Endothelial cell of umbilical vein (primary cell): ENCODE measurements around the gene TIPARP. TPM values are rescaled to one million over a fixed set of nuclear protein-coding genes. Genes with fewer than 3 reads are reported as not detected.

Source experiments
- BruUV-seq: library from RNA; stranded (reverse); fragments of 400-500 nt; replicated peaks from 2 replicates; lab custom pipeline; 2021; lab: Mats Ljungman, UMichigan
- CTCF ChIA-PET: fragments of 300-600, 350-600 bp; sonication (Branson Sonifier 250); formaldehyde crosslinking; loops from one replicate; lab custom pipeline; 2021; ENCODE audit warnings: antibody characterized with exemption, inconsistent platforms; lab: Charles Lee
- POLR2A ChIA-PET: fragments of 300-600, 350-600 bp; sonication (Branson Sonifier 250); formaldehyde crosslinking; loops from one replicate; lab custom pipeline; 2021; ENCODE audit warnings: antibody characterized with exemption, inconsistent platforms; lab: Charles Lee
- DNase-seq: peaks from one replicate; pipeline ENCODE4 v3.0.0-alpha.2; 2011; ENCODE audit warnings: low read depth, low spot score
- FAIRE-seq: peaks from 2 replicates; lab custom pipeline; 2011; peaks lifted over from hg19 to GRCh38; lab: Jason Lieb, UNC
- H2AFZ ChIP-seq: 2 replicates; pipeline ENCODE4 v1.6.0; 2012; ENCODE audit warnings: low read depth, low read length, control low read depth, inconsistent platforms
- H3K27ac ChIP-seq: 2 replicates; pipeline ENCODE4 v1.5.1; 2011; ENCODE audit warnings: low read depth, mild to moderate bottlenecking, control low read depth, low read length, moderate library complexity; ENCODE audit not compliant: insufficient read depth
- H3K27me3 ChIP-seq, 2 experiments: 2 replicates each; pipeline versions ENCODE4 v1.6.0 to v1.6.1; 2011; ENCODE audit warnings: low read length in 2 of 2, mixed read lengths in 1 of 2; ENCODE audit not compliant: control insufficient read depth in 2 of 2, insufficient read depth in 2 of 2
- H3K36me3 ChIP-seq, 2 experiments: 2 replicates in 1 of 2; 3 replicates in 1 of 2; pipeline ENCODE4 v1.5.1; 2011; ENCODE audit warnings: low read length in 2 of 2, mild to moderate bottlenecking in 1 of 2, moderate library complexity in 1 of 2; ENCODE audit not compliant: control insufficient read depth in 2 of 2, insufficient read depth in 2 of 2; ENCODE audit errors: extremely low read depth in 1 of 2
- H3K4me1 ChIP-seq: 3 replicates; pipeline ENCODE4 v1.5.1; 2011; ENCODE audit warnings: mild to moderate bottlenecking, low read length; ENCODE audit not compliant: control insufficient read depth, insufficient read depth; ENCODE audit errors: extremely low read depth
- H3K4me2 ChIP-seq: 2 replicates; pipeline ENCODE4 v1.6.1; 2011; ENCODE audit warnings: low read length, control low read depth, mixed read lengths; ENCODE audit not compliant: insufficient read depth
- H3K4me3 ChIP-seq, 3 experiments: fragments of 200-600 bp in 1 of 3; sonication (generic), shearing (Covaris generic) in 1 of 3; replicated peaks in 1 of 3; 2 replicates each; pipeline ENCODE4 v1.5.1; 2011 to 2016; ENCODE audit warnings: control low read depth in 3 of 3, low read length in 3 of 3, mild to moderate bottlenecking in 2 of 3, inconsistent platforms in 1 of 3, low read depth in 1 of 3, moderate library complexity in 1 of 3; ENCODE audit not compliant: insufficient read depth in 1 of 3
- H3K79me2 ChIP-seq: 2 replicates; pipeline ENCODE4 v1.6.0; 2012; ENCODE audit warnings: low read length, inconsistent platforms; ENCODE audit not compliant: control insufficient read depth, insufficient read depth
- H3K9ac ChIP-seq: replicated peaks from 2 replicates; pipeline ENCODE3; 2011; ENCODE audit warnings: low read length, control low read depth; ENCODE audit not compliant: insufficient read depth; ENCODE audit errors: extremely low read depth
- H3K9me1 ChIP-seq: replicated peaks from 3 replicates; pipeline ENCODE4 v1.6.0; 2011; ENCODE audit warnings: mild to moderate bottlenecking, low read length; ENCODE audit not compliant: control insufficient read depth, insufficient read depth; ENCODE audit errors: extremely low read depth
- H3K9me3 ChIP-seq: replicated peaks from 2 replicates; pipeline ENCODE4 v1.5.1; 2012; ENCODE audit warnings: low read length, inconsistent platforms; ENCODE audit not compliant: control insufficient read depth, insufficient read depth
- H4K20me1 ChIP-seq: replicated peaks from 2 replicates; pipeline ENCODE3; 2011; ENCODE audit warnings: mild to moderate bottlenecking, low read length; ENCODE audit not compliant: control insufficient read depth, insufficient read depth; ENCODE audit errors: extremely low read depth
- CTCF ChIP-seq, 2 donors: IDR thresholded peaks; 1 replicate in 1 of 2; 2 replicates in 1 of 2; pipeline ENCODE4 v1.5.1; 2011; ENCODE audit warnings: low read length in 2 of 2, mild to moderate bottlenecking in 2 of 2, moderate library complexity in 2 of 2, control low read depth in 1 of 2, inconsistent platforms in 1 of 2, low read depth in 1 of 2; ENCODE audit not compliant: insufficient read depth in 1 of 2; ENCODE audit errors: extremely low read depth in 1 of 2
- EZH2 ChIP-seq: IDR thresholded peaks from 2 replicates; pipeline ENCODE4 v1.6.1; 2012; ENCODE audit warnings: borderline replicate concordance, low read depth, mild to moderate bottlenecking, moderate library complexity, low read length, inconsistent platforms; ENCODE audit not compliant: severe bottlenecking
- FOS ChIP-seq: IDR thresholded peaks from 2 replicates; pipeline ENCODE4 v1.6.1; 2011; ENCODE audit warnings: mild to moderate bottlenecking, low read length, moderate library complexity, borderline replicate concordance; ENCODE audit not compliant: insufficient read depth
- GATA2 ChIP-seq: IDR thresholded peaks from 2 replicates; pipeline ENCODE4 v1.7.0; 2011; ENCODE audit warnings: low read depth, mild to moderate bottlenecking, moderate library complexity, mixed read lengths, low read length; ENCODE audit not compliant: insufficient read length, insufficient read depth
- JUN ChIP-seq: IDR thresholded peaks from 2 replicates; pipeline ENCODE4 v1.6.1; 2011; ENCODE audit warnings: borderline replicate concordance, low read depth; ENCODE audit not compliant: insufficient read length, insufficient read depth
- MAX ChIP-seq: IDR thresholded peaks from 2 replicates; pipeline ENCODE4 v1.6.1; 2011; ENCODE audit not compliant: insufficient read depth, insufficient read length
- MYC ChIP-seq: IDR thresholded peaks from one replicate; pipeline ENCODE4 v1.6.1; 2011; ENCODE audit warnings: mild to moderate bottlenecking, low read depth, low read length
- POLR2A ChIP-seq: IDR thresholded peaks from 2 replicates; pipeline ENCODE4 v1.6.1; 2012; ENCODE audit warnings: low read depth, mild to moderate bottlenecking, control low read depth, low read length
- POLR2AphosphoS5 ChIP-seq: IDR thresholded peaks from 2 replicates; pipeline ENCODE4 v1.6.1; 2012; ENCODE audit warnings: low read depth, mild to moderate bottlenecking, control low read depth, low read length, moderate library complexity; ENCODE audit not compliant: insufficient read depth
- dilution Hi-C: fragments of 300-500 bp; cut with MboI; formaldehyde crosslinking; loops from one replicate; pipeline ENCODE4 v1.15.0; 2019; ENCODE audit warnings: low sequenced_read_pairs; ENCODE audit not compliant: extremely low pct_ligation_motif_present
- intact Hi-C: fragments of 100-400 bp; cut with micrococcal nuclease; formaldehyde crosslinking; loops from one replicate; pipeline ENCODE4 v1.10.0; 2022
- polyA plus RNA-seq, 4 experiments: library from polyadenylated mRNA; depleted of rRNA in 3 of 4; stranded (reverse) in 3 of 4; unstranded in 1 of 4; fragments of >200 nt; gene quantifications; 2 replicates each; pipeline versions ENCODE4 v1.2.1 to v1.2.3, GENCODE V29; 2011 to 2012; ENCODE audit warnings: missing spikeins in 1 of 4
- total RNA-seq: library from RNA; stranded (reverse); gene quantifications from 2 replicates; pipeline ENCODE4 v1.2.3, GENCODE V29; 2021

The TIPARP gene
- total and polyA plus RNA-seq, 2 donors (not counting 3 experiments of a cell fraction or from before 2014, with no cell fraction given): 9.1 to 21.2 TPM

GRCh38 chr3:156682501-156682900, 8.1 kb downstream of the TIPARP start:
- Histone ChIP-seq H3K4me1 (peaks cover 64% of the 10 kb centered on the region), H3K27ac (no peak overlapping the region), H2AFZ (no peak overlapping the region), H3K36me3 (peaks cover 6 to 28% of the 10 kb centered on the region in 2 experiments), H3K27me3 (no peaks in the 10 kb centered on the region), H3K9me1 (no peaks in the 10 kb centered on the region), H3K9ac (no peak overlapping the region), H4K20me1 (peaks cover 13% of the 10 kb centered on the region), H3K79me2 (peaks cover 100% of the 10 kb centered on the region), H3K4me2 (peak overlapping the region; percentile 34), H3K4me3 (no peak overlapping the region), H3K9me3 (no peaks in the 10 kb centered on the region)
- BruUV-seq: no TSS peak
- ChIA-PET CTCF (interaction anchor here (0.7 to 1.7 kb wide), 5 partner anchors 8 to 532 kb away, joined by 3 to 13 read pairs (median 4); partner anchors contain the start of gene TIPARP), POLR2A (interaction anchor here (0.8 kb wide), 1 partner anchor 477 kb away, joined by 3 read pairs; the partner anchor contains the start of gene CCNL1)
- dilution Hi-C loops (loop anchor here (25.0 kb wide), 1 partner anchor 455 kb away; no protein-coding TSS in a partner anchor), intact Hi-C loops (no loop called here)
- no peak for FAIRE-seq
- no peak for DNase-seq
- TF ChIP-seq CTCF (IDR thresholded peaks at IDR 0.05; ENCODE audit: extremely low read depth in 1 of 2, insufficient read depth in 1 of 2, low read depth in 1 of 2, low read length in 2 of 2) (no peak), FOS (no peak), JUN (no peak)

- no peaks in the 10 kb centered on the region for H3K9me1 ChIP-seq
- dilution Hi-C loops: loop anchor here (25.0 kb wide), 1 partner anchor 454 kb away; no protein-coding TSS in a partner anchor
- no peak overlapping the region for H2AFZ ChIP-seq
- no peaks in the 10 kb centered on the region for H3K9me3 ChIP-seq
- peaks cover 100% of the 10 kb centered on the region for H3K79me2 ChIP-seq
- no peak overlapping the region for H3K4me3 ChIP-seq
- intact Hi-C loops: no loop called here
- FAIRE-seq (no peak), DNase-seq (no peak)
- ChIA-PET POLR2A (interaction anchor here (0.8 kb wide), 1 partner anchor 477 kb away, joined by 3 read pairs; the partner anchor contains the start of gene CCNL1), CTCF (interaction anchor here (0.7 to 1.7 kb wide), 5 partner anchors 9 to 532 kb away, joined by 3 to 13 read pairs (median 4); partner anchors contain the start of gene TIPARP)
- no peak for TF ChIP-seq CTCF (IDR thresholded peaks at IDR 0.05; ENCODE audit: extremely low read depth in 1 of 2, insufficient read depth in 1 of 2, low read depth in 1 of 2, low read length in 2 of 2)
- no peak for TF ChIP-seq GATA2
- no peak for TF ChIP-seq POLR2AphosphoS5
- no peak for TF ChIP-seq MYC
- no peak for TF ChIP-seq POLR2A
- TF ChIP-seq JUN: no peak
- TF ChIP-seq MAX: no peak
- TF ChIP-seq EZH2: no peak
- TF ChIP-seq FOS: no peak
- H3K4me2 ChIP-seq: peak overlapping the region; percentile 34
- no peak overlapping the region for H3K9ac ChIP-seq
- H3K4me1 ChIP-seq: peaks cover 59% of the 10 kb centered on the region
- BruUV-seq: no TSS peak
- H4K20me1 ChIP-seq: peaks cover 9% of the 10 kb centered on the region
- H3K27me3 ChIP-seq: no peaks in the 10 kb centered on the region
- H3K36me3 ChIP-seq: peaks cover 3 to 27% of the 10 kb centered on the region in 2 experiments
- no peak overlapping the region for H3K27ac ChIP-seq
Measured at GRCh38 chr3:156682963-156683362, 8.6 kb downstream of the TIPARP start.
